ENCODE data around the gene UQCC2.

The UQCC2 gene

GRCh38 chr6:33730611-33731010, 19.1 kb upstream of the UQCC2 start:
- H3K4me3 ChIP-seq (ENCODE audit: low read depth, low read length, poor library complexity, severe bottlenecking), result no peak overlapping the region
- H3F3A ChIP-seq (ENCODE audit: insufficient read depth, low read length), result no peaks in the 10 kb centered on the region
- H4K20me1 ChIP-seq (ENCODE audit: insufficient read depth, low read length), result no peaks in the 10 kb centered on the region
- no peaks in the 10 kb centered on the region for H3K36me3 ChIP-seq (ENCODE audit: insufficient read depth, low read length)
- H3K9me3 ChIP-seq (ENCODE audit: low read length), result no peaks in the 10 kb centered on the region
- no peak overlapping the region for H3K4me2 ChIP-seq (ENCODE audit: low read length)
- no peaks in the 10 kb centered on the region for H3K79me2 ChIP-seq (ENCODE audit: insufficient read depth, low read length)
- no peaks in the 10 kb centered on the region for H3K9me2 ChIP-seq (ENCODE audit: low read depth, low read length)
- no peak overlapping the region for H2AFZ ChIP-seq (ENCODE audit: low read length)
- peaks cover 12% of the 10 kb centered on the region; the same call in 1 of the 2 replicates for H3K27me3 ChIP-seq (ENCODE audit: insufficient read depth, low read length)
- TF ChIP-seq CTCF (IDR thresholded peaks at IDR 0.05; ENCODE audit: low read length), result no peak
- TF ChIP-seq EZH2 (IDR thresholded peaks at IDR 0.05; ENCODE audit: borderline replicate concordance, low read length), result no peak
- H3K4me1 ChIP-seq (ENCODE audit: insufficient read depth, low read length, severe bottlenecking), result no peaks in the 10 kb centered on the region
- no peak overlapping the region for H3K27ac ChIP-seq (ENCODE audit: low read depth, low read length, poor library complexity, severe bottlenecking)
- no peak overlapping the region for H3K9ac ChIP-seq (ENCODE audit: low read length)

- H3K27me3 ChIP-seq (ENCODE audit: insufficient read depth, low read length), result peaks cover 12% of the 10 kb centered on the region; the same call in 1 of the 2 replicates
- no peaks in the 10 kb centered on the region for H3K9me2 ChIP-seq (ENCODE audit: low read depth, low read length)
These were observed 17.6 kb upstream of the UQCC2 start for GRCh38 chr6:33729059-33729458.

GRCh38 chr6:33728438-33728837, 16.9 kb upstream of the UQCC2 start:
- no peak overlapping the region for H2AFZ ChIP-seq (ENCODE audit: low read length)
- peaks cover 10% of the 10 kb centered on the region; the same call in 1 of the 2 replicates for H3K27me3 ChIP-seq (ENCODE audit: insufficient read depth, low read length)
- H3K4me2 ChIP-seq (ENCODE audit: low read length), result no peak overlapping the region
- no peaks in the 10 kb centered on the region for H3K4me1 ChIP-seq (ENCODE audit: insufficient read depth, low read length, severe bottlenecking)
- no peaks in the 10 kb centered on the region for H3K9me2 ChIP-seq (ENCODE audit: low read depth, low read length)
- no peak for TF ChIP-seq CTCF (IDR thresholded peaks at IDR 0.05; ENCODE audit: low read length)
- TF ChIP-seq EZH2 (IDR thresholded peaks at IDR 0.05; ENCODE audit: borderline replicate concordance, low read length), result no peak
- H3K79me2 ChIP-seq (ENCODE audit: insufficient read depth, low read length), result no peaks in the 10 kb centered on the region
- H3K4me3 ChIP-seq (ENCODE audit: low read depth, low read length, poor library complexity, severe bottlenecking), result no peak overlapping the region
- H3K9ac ChIP-seq (ENCODE audit: low read length), result no peak overlapping the region
- no peaks in the 10 kb centered on the region for H4K20me1 ChIP-seq (ENCODE audit: insufficient read depth, low read length)
- H3K36me3 ChIP-seq (ENCODE audit: insufficient read depth, low read length), result no peaks in the 10 kb centered on the region
- H3F3A ChIP-seq (ENCODE audit: insufficient read depth, low read length), result no peaks in the 10 kb centered on the region
- no peak overlapping the region for H3K27ac ChIP-seq (ENCODE audit: low read depth, low read length, poor library complexity, severe bottlenecking)
- no peaks in the 10 kb centered on the region for H3K9me3 ChIP-seq (ENCODE audit: low read length)

More at GRCh38 chr6:33729059-33729458, 17.6 kb upstream of the UQCC2 start:
- no peak overlapping the region for H3K4me3 ChIP-seq (ENCODE audit: low read depth, low read length, poor library complexity, severe bottlenecking)
- no peaks in the 10 kb centered on the region for H4K20me1 ChIP-seq (ENCODE audit: insufficient read depth, low read length)
- H3K4me2 ChIP-seq (ENCODE audit: low read length), result no peak overlapping the region
- H3K4me1 ChIP-seq (ENCODE audit: insufficient read depth, low read length, severe bottlenecking), result no peaks in the 10 kb centered on the region
- no peaks in the 10 kb centered on the region for H3K9me3 ChIP-seq (ENCODE audit: low read length)
- no peaks in the 10 kb centered on the region for H3K79me2 ChIP-seq (ENCODE audit: insufficient read depth, low read length)
- no peaks in the 10 kb centered on the region for H3K36me3 ChIP-seq (ENCODE audit: insufficient read depth, low read length)
- H3K27ac ChIP-seq (ENCODE audit: low read depth, low read length, poor library complexity, severe bottlenecking), result no peak overlapping the region
- H3K9ac ChIP-seq (ENCODE audit: low read length), result no peak overlapping the region
- no peak overlapping the region for H2AFZ ChIP-seq (ENCODE audit: low read length)
- TF ChIP-seq CTCF (IDR thresholded peaks at IDR 0.05; ENCODE audit: low read length) (no peak), EZH2 (IDR thresholded peaks at IDR 0.05; ENCODE audit: borderline replicate concordance, low read length) (no peak)
- no peaks in the 10 kb centered on the region for H3F3A ChIP-seq (ENCODE audit: insufficient read depth, low read length)
